SKM-1 treated with dmso at 0.1 percent for 144 hours (cell line): Measurements from ENCODE around the gene TNIP2.
"Not testable (repeated sequence)": the region's sequence is repeated elsewhere in the genome, so short reads cannot be mapped to it uniquely, and the experiment has no call there.

Source experiments
- DNase-seq: peaks from one replicate; lab custom pipeline; 2025; ENCODE audit not compliant: unreplicated experiment; lab: John Stamatoyannopoulos, UW

The TNIP2 gene

DNA sequence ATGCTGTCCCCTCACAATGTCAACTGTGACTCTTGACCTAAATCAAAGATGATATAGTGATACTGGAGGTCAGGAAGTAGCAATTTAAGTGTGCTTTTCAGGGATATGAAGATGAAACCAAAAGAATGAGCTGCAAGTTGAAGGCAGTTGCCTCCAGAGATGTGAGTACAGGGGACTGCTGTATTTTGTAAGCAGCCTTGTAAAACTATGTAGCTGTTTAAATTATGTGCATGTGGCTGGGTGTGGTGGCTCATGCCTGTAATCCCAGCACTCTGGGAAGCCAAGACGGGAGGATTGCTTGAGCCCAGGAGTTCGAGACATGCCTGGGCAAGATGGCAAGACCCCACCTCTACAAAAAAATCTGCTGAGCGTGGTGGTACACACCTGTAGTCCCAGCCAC lies 15.1 kb upstream of the TNIP2 start:
- no peak for DNase-seq

DNA sequence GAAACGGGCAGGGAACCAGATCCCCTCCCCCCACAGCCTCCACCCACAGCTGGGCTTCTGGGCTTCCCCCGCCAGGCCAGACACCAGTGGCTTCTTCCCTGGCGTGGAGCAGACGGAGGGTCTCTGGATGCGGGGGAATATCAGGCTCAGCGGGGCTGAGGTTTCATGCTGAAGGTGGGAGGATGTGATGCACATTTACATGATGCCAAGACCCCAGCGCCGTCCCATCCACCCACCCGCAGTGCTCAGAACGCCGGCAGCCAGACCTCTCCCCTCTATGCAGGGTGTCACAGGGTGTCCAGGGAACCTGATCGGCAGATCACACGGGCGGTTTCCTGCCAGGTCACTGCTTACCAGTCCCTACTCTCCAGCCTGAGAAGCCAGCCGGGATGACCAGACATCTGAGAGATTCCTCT lies 12.8 kb upstream of the TNIP2 start:
- no peak for DNase-seq

DNA sequence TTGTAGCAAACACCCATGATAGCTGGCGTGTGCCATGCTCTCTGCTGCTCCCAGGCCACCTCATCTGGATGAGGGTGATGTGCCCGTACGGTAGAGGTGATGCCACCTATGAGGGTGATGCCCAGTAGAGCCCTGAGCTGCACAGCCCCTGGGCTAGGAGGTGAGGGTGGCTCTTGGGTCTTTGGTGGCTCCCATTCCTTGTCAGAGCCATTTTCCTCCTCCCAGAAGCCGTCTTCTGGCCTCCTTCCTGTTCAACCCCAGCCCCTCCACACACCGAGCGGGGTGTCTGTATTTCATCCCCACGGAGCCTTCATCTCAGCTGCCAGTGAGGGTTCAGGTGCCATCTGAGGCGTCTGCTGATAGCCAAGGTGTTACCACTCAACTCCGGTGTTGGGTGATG lies 12.0 kb upstream of the TNIP2 start:
- DNase-seq = no peak

DNA sequence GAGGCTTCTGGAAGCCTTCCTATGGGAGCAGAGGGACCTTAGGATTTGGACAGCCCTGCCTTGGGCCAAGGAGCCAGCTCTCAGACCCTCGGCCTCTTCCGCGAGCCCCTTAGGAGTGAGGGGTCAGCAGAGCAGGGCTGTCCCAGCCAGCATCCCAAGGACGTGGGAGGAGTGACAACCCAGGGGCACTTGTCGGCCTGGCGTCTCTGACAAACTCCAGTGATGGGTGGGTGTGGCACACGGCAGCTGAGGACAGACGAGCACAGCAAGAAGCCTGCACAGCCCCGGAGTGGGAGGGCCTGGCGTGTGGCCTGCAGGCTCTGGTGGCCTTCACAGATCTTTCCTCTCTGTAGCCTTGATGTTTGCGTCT lies 11.6 kb upstream of the TNIP2 start:
- DNase-seq = no peak

DNA sequence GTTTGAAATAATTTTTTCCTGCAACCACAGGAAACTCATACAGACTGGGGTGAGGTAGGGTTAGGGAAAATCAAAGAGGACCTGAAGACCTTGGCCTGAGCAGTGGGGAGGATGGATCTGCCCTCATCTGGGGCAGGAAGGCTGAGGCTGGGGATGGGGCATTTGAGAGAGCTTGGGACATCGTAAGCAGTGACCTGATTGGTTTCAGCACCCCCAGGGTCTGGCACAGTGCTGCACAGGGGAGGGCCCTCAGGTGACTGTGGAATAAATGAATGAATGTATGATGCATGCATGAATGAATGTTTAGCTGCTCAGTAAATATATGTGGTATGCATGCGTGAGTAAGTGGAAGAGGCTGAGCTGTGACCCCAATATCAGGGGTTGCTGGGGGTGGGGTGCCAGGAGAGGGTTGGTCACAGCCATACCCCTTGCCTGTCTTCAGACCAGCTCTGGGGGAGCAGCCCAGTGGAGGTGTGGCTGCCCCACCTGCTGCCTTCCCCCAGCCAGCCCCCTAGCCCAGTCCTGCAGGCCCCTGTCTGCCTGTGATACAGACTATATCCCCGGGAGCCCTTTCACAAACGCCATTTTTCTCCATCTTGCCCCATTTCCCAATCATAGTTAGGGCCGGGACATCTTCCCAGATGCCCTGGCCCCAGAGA lies 11.0 kb upstream of the TNIP2 start:
- no peak for DNase-seq

DNA sequence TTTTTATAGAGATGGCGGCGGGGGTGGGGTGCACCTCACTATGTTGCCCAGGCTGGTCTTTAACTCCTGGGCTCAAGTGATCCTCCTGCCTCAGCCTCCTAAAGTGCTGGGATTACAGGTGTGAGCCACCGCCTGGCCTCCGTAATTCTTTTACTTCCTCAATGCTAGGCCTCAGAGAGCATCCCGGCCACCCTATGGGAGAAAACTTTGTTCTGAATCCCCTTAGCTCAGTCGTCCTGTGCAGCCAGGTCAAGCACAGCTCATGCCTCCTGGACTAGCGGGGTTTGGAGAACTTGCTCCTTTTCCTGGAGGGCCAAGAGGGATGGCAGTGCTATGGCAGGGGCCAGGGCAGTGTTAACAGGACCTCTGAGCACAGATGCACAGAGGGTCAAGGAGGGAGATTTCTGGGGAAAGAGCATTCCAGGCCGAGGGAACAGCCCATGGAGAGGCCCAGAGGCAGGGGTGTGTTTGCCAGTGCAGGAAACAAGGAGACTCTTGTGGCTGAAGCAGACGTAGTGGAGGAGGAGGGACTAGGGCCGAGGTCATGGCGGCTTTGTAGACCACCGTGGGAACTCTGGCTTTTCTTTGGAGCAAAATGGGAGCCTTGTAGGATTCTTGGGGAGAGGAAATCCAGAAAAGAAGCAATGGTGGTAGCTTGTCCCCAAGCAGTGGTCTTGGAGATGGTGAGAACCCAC lies 9.8 kb upstream of the TNIP2 start:
- DNase-seq = no peak

DNA sequence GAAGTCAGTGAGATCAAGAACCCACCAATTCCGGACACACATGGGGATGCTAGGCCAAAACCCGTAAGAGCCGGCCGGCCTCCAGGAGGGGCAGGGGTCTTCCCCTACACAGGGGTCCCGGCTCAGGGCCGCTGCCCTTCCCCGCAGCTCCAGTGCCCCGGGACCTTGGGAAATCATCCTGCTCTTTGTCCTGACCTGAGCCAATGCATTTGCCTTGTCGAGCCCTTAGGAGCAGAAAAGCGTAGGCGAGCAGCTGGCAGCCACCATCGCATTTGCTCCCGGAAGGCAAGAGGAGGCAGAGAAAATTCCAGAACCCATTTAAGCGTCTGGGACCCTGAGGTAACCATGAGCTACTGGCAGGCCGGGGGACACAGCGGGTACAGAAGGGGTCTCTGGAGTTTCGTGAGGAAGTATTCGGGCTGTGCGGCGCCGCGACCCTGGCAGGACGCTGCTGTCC lies 7.4 kb upstream of the TNIP2 start:
- DNase-seq = no peak

DNA sequence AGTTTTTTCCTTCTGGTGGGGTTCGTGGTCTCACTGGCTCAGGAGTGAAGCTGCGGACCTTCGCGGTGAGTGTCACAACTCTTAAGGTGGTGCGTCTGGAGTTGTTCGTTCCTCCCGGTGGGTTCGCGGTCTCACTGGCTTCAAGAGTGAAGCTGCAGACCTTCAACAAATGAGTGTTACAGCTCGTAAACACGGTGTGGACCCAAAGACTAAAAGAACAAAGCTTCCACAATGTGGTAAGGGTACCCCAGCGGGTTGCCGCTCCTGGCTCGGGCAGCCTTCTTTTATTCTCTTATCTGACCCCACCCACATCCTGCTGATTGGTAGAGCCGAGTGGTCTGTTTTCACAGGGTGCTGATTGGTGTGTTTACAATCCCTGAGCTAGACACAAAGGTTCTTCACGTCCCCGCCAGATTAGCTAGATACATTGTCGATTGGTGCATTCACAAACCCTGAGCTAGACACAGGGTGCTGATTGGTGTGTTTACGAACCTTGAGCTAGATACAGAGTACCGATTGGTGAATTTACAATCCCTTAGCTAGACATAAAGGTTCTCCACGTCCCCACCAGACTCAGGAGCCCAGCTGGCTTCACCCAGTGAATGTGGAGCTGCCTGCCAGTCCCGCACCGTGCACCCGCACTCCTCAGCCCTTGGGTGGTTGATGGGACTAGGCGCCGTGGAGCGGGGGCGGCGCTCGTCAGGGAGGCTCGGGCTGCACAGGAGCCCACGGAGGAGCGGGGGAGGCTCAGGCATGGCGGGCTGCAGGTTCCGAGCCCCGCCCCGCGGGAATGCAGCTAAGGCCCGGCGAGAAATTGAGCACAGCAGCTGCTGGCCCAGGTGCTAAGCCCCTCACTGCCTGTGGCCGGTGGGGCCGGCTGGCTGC lies 6.6 kb upstream of the TNIP2 start:
- DNase-seq = not testable (repeated sequence)

DNA sequence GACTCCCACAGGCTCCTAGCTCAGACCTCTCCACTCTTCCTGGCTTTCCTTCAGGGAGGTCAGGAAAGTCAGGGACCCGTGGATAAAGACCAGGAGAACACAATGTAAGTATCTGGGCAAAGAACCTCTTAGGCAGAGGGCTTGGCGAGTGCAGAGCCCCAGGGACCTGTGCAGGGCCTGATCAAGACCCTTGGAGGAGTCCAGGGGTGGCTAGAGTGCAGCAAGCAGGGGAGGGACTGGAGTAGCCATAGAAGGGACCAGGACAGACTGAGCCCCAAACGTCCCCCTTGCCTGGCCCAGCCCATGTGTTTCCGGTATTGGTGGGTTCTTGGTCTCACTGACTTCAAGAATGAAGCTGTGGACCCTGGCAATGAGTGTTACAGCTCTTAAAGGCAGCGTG lies 5.9 kb upstream of the TNIP2 start:
- DNase-seq = no peak

DNA sequence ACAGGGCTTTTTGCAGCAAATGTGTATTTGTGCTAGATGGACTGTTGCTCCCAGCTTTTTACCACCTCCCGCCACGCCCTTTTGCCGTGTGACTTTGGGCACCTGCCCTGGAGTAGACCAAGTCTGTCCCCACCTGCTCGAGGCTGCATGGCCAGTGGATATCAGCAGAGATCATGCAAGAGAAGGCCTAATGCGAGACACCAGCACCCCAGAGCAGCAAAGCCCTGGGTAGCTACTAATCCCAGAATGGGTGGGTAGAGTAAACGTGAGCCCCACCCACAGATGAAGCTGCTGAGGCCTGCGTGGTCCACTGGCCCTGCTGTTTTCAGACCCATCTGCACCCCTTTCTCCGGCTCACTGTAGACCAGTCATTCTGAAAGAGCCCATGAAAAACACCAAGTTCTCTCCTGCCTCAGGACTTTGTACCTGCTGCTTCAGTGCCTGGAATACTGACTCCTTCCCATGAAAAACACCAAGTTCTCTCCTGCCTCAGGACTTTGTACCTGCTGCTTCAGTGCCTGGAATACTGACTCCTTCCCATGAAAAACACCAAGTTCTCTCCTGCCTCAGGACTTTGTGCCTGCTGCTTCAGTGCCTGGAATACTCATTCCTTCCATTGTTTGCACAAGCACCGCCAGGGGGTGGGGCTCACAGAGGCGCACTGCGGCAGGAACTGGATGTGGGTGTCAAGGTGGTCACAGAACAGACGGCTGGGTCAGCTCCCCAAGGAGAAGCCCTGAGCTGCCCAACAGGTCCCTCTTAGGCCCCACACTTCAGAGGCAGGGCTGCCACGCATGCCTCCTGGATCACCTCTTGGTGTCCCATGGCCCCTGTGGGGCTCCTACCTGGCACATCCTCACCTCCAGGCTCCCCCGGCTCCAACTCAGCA lies 5.1 kb upstream of the TNIP2 start:
- no peak for DNase-seq

DNA sequence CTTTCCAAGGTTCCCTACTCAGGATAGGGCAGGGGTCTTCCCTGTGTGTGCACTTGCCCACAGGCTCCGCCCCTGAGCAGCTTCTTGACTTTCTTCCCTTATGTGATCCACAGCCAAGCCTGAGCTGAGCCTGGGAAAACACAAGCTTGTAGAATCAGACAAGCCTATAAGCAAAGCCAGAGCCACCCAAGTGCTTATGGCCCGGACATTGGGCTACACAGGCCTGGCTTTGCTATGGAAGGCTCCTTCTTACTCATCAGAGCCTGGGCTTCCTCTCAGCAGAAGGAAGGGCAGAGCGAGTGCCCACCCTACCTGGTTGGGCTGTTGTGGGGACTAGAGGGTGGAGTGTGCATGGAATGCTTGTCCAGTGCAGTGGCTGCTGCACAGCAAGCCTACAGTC lies 1.3 kb upstream of the TNIP2 start:
- DNase-seq = no peak

DNA sequence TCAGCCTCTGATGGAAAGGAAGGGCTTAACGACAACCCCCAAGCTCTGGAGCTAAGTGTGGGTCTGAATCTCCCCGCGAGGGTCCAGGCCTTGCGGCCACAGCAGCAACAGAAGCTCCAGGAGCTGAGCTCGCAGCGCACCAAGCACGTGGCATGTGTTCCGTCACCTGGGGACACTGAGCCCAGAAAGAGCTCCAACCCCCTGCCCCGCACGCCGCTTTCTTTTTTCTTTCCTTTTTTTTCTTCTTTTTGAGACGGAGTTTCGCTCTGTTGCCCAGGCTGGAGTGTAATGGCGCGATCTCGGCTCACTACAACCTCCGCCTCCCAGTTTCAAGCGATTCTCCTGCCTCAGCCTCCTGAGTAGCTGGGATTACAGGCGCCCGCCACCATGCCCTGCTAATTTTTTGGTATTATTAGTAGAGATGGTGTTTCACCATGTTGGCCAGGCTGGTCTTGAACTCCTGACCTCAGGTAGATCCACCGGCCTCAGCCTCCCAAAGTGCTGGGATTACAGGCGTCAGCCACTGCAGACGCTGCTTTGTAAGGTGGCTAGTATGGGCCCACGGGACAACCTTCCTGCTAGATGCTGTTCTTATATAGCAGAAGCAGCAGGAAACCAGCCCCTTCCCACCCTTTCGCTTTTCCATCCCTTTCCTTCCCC lies 685 bp upstream of the TNIP2 start:
- DNase-seq = no peak

DNA sequence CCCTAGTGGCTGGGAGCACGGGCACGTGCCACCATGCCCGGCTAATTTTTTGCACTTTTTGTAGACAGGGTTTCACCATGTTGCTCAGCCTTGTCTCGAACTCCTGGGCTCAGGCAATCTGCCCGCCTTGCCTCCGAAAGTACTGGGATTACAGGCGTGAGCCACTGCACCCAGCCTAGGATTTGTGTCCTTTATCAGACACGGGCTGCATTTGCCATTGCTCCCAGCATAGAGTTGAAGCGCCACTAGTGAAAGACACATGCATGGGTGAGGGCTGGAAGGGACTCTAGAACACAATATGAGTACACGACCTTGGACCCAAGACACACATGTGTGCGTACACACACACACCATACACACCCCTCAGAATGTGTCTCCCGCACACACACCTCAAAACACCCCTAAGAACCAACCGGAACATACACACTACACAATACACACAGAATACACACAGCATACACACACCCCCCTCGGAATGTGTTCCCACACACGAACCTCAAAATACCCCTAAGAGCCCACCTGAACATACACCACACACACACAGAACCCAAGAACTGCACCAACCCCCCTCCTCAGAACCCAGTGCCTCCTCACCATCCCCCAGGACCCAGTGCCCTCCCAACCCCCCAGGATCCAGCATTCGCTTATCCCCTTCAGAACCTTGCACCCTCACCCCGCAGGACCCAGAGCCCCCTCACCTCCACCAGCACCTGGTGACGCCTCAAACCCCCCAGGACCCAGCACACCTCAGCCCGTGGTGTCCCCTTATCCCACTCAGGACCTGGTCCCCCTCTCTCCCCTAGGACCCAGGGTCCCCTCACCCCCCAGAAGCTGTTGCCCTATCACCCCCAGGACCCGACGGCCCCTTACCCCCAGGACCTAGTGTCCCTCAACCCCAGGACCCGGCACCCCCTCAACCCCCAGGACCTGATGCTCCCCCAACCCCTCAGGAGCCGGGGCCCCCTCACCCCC lies 1.0 kb downstream of the TNIP2 start:
- no peak for DNase-seq

DNA sequence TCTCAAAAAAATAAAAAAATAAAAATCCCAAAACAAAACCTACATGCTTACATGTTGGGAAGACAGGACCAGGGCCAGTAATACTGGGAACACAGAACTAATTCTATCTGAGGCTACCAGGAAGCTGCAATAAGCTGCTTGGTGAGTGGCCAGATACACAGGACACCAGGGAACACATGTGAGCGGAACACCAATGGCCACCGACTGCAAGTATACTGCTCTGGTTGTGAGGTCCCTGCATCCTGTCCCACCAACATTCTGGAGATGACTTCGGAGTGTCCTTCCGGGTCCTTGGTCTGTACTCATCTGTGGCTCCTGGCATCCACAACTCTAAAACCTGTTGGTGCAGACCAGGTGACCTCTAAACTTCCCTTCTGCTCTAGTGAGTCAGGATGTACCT lies 2.7 kb downstream of the TNIP2 start:
- DNase-seq = no peak

DNA sequence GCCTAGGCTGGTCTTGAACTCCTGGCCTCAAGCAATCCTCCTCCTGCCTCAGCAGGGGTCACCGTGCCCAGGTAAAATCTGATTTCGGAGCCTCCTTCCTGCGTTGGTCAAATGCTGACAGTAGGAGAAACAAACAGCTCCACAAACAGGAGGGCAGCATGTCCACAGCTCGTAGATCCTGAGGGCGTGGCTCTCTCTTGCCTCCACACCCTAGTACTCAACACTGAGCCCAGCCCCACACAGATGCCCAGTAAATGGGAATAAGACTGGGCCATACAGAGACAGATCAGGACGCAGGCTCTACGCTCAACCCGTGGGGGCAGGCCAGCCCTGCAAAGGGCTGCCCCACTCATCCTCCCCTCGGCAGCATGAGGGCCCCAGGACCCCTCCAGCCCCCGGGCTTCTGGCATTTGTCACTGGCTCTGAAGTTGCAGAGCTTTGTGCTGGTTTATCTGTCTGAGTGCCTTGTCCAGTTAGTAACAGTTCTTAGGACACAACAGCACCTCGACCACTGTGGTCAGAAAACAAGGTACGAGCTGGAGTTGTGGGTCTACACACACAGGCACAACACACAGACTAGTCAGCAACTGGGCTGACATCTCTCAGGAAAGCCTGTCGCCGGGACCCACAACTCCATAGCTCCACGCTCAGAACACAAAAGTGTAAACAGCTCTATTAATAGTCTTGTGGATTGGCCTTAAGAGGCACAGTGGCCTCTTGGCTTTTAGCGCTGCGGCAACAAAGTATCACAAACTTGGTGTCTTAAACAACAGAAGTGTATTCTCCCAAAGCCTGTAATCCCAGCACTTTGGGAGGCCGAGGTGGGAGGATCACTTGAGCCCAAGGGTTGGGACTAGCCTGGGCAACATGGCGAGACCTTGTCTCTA lies 5.2 kb downstream of the TNIP2 start:
- no peak for DNase-seq

DNA sequence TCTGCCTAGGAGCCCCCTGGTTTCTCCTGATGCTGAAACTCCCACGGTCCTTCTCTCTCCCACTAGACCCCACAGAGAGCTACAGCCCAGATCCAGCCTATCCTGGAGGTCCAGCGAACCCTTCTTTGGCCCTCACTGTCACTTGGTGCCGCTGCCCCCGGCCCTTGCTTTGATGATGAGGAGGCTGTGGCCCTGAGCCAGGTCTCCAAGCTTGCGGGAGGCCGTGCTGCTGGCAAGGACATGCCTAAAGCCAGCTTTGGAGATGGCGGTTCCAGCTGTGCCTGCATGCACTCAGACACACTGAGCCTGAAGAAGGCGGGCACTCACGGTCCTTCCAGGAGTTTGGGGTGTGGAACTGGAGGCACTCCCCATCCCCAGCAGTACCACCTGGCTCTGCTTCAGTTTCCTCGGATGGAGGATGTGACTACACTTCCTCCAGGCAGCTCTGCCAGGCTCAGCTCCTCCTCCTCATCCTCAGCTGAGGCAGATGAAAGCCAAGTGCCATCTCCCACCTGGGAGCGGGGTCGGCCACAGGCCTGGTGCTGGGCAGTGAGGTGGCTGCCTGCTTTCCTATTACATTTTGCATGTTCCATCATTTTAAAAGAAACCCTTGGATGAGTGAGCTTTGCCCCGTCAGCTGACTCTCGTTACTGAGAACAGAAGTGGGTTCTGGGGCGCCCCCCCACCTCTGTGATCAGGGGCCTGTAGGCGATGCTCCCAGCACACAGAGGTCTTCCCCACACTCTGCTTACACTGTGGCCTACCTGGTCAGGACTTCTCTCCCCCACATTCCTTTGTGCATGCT lies 9.0 kb downstream of the TNIP2 start:
- no peak for DNase-seq

DNA sequence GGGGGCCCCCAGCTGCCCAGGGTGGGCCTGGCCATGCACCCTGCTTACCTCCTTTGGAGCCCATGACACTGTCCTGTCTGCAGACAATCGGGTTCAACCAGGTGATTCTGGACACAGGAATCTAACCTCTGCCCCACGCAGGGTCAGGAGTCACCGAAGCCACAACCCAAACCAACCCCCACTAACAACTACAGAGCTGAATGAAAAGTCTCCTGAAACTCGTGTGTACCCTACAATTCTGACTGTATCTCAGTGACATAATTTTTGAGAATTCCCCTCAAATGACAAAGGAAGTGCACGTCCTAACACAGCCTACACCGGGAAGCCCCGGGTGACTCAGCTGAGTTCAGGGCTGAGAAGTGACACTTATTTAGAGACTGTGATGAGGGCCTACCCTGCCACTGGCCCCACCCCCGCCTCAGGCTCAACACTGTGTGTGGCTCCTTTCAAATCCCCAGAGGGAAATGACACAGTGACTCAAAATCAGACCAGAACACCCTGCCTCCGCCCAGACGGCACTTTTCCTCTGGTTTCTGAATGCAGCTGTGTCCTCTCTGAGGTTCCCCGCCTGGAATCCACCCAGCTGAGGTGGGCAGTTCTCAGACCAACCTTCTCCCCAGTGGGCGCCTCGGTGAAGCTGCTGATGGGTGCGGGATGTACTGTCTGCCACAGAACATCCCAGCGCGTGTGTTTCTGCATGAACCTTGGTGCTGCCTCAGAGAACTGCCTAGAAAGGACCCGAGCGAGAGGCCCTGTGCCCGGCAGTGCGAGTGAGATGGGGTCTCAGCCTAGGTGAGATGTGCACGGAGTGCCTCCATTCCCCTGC lies 9.9 kb downstream of the TNIP2 start:
- no peak for DNase-seq
